Measurements from ENCODE around the gene NR5A2.

DNA sequence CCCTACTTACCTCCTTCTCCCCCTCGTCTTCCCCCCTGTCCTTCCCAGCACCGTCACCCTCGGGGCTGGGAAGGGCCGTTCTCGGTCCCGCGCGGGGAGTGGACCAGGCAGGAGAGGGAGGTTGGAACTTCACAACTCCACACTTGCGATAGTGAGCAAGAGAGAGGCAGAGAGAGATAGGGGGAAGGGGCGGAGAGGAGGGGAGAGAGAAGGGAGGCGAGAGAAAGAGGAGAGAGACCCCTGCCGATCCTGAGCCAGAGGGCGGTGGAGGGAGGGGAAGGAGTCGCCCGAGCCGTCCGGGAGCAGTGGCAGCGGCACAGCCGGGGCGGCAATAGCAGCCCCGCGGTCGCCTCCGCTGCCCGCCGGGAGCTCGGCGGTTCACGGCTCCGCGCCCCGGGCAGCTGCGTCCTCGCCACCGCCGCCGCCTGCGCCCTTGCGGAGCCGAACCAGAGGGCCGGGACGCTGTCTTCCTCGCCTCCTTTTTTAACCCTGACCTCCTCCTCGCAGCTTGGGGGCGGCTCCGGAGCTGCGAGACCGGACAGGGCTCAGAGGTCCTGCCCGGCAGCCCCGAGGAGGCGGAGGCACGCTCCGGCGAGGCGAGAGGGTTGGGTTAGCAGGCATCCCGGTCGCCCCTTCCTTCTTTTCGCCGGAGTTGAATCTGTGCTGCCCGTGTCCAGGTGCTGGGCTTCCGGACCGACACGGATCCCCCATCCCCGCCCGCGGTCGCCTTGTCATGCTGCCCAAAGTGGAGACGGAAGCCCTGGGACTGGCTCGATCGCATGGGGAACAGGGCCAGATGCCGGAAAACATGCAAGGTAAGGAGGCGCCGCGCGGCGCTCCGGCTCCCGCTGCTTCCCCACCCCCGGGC lies 11.7 kb downstream of the NR5A2 start:
- TF ChIP-seq, protein P1, sequence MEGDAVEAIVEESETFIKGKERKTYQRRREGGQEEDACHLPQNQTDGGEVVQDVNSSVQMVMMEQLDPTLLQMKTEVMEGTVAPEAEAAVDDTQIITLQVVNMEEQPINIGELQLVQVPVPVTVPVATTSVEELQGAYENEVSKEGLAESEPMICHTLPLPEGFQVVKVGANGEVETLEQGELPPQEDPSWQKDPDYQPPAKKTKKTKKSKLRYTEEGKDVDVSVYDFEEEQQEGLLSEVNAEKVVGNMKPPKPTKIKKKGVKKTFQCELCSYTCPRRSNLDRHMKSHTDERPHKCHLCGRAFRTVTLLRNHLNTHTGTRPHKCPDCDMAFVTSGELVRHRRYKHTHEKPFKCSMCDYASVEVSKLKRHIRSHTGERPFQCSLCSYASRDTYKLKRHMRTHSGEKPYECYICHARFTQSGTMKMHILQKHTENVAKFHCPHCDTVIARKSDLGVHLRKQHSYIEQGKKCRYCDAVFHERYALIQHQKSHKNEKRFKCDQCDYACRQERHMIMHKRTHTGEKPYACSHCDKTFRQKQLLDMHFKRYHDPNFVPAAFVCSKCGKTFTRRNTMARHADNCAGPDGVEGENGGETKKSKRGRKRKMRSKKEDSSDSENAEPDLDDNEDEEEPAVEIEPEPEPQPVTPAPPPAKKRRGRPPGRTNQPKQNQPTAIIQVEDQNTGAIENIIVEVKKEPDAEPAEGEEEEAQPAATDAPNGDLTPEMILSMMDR (IDR thresholded peaks at IDR 0.05): no peak
- TF ChIP-seq POLR2A (IDR thresholded peaks at IDR 0.05): peak; percentile 21 to 76 (median 68)

All from body of pancreas (tissue), 4 donors.